GM19043 (cell line): ENCODE data around the gene WDR1.
"Not testable (repeated sequence)": the region's sequence is repeated elsewhere in the genome, so short reads cannot be mapped to it uniquely, and the experiment has no call there.

Experiments
- ATAC-seq: cut with Tn5 transposase; IDR thresholded peaks from one replicate; pipeline ENCODE4 v1.9.1; 2021; ENCODE audit warnings: low read depth; ENCODE audit not compliant: unreplicated experiment

The WDR1 gene

GRCh38 chr4:10134141-10134540 is 17.5 kb upstream of the WDR1 start:
- ATAC-seq, result no peak

- no peak for ATAC-seq
Measured at GRCh38 chr4:10131202-10131601, 14.6 kb upstream of the WDR1 start.

- ATAC-seq, result no peak
Measured at GRCh38 chr4:10130178-10130888, 13.7 kb upstream of the WDR1 start.

GRCh38 chr4:10129196-10130177 is 12.9 kb upstream of the WDR1 start:
- no peak for ATAC-seq

GRCh38 chr4:10128761-10129160 is 12.2 kb upstream of the WDR1 start:
- no peak for ATAC-seq

GRCh38 chr4:10127531-10127930 is 10.9 kb upstream of the WDR1 start:
- ATAC-seq, result not testable (repeated sequence)

GRCh38 chr4:10124167-10124930 is 7.8 kb upstream of the WDR1 start:
- ATAC-seq, result no peak

GRCh38 chr4:10123227-10124101 is 6.9 kb upstream of the WDR1 start:
- ATAC-seq, result no peak

- ATAC-seq, result no peak
Measured at GRCh38 chr4:10122236-10122932, 5.8 kb upstream of the WDR1 start.

- ATAC-seq, result peak; percentile 23
Measured at GRCh38 chr4:10121568-10122208, 5.1 kb upstream of the WDR1 start.

GRCh38 chr4:10120943-10121567 is 4.5 kb upstream of the WDR1 start:
- no peak for ATAC-seq

GRCh38 chr4:10119773-10120172 is 3.2 kb upstream of the WDR1 start:
- ATAC-seq, result no peak

- ATAC-seq, result no peak
Measured at GRCh38 chr4:10119278-10119677, 2.7 kb upstream of the WDR1 start.

GRCh38 chr4:10118048-10119004 is 1.7 kb upstream of the WDR1 start:
- ATAC-seq, result no peak

- peak; percentile 19 for ATAC-seq
Measured at GRCh38 chr4:10117359-10118047, 904 bp upstream of the WDR1 start.

GRCh38 chr4:10115797-10116568 is 616 bp downstream of the WDR1 start:
- peak; percentile 29 for ATAC-seq
